Fibroblast of mammary gland (primary cell): ENCODE measurements around the gene RBM26.

Experiments used
- DNase-seq: peaks from one replicate; pipeline ENCODE4 v3.0.0-alpha.2; 2010; ENCODE audit warnings: low read depth
- H3K4me3 ChIP-seq: 2 replicates; pipeline ENCODE4 v1.5.1; 2011; ENCODE audit warnings: low read depth, mild to moderate bottlenecking, low read length, moderate library complexity; ENCODE audit not compliant: control insufficient read depth
- CTCF ChIP-seq: conservative IDR thresholded peaks from 2 replicates; pipeline ENCODE4 v1.5.1; 2011; ENCODE audit warnings: low read depth, low read length, inconsistent platforms; ENCODE audit not compliant: control insufficient read depth, insufficient read depth

The RBM26 gene

GRCh38 chr13:79402679-79403078 is 3.4 kb downstream of the RBM26 start:
- TF ChIP-seq CTCF: no peak
- no peak overlapping the region for H3K4me3 ChIP-seq
- DNase-seq: no peak

- no peak for TF ChIP-seq CTCF
- H3K4me3 ChIP-seq: no peak overlapping the region
- DNase-seq: peak; percentile 21
These were observed 3.9 kb downstream of the RBM26 start for GRCh38 chr13:79402074-79402635.

DNA sequence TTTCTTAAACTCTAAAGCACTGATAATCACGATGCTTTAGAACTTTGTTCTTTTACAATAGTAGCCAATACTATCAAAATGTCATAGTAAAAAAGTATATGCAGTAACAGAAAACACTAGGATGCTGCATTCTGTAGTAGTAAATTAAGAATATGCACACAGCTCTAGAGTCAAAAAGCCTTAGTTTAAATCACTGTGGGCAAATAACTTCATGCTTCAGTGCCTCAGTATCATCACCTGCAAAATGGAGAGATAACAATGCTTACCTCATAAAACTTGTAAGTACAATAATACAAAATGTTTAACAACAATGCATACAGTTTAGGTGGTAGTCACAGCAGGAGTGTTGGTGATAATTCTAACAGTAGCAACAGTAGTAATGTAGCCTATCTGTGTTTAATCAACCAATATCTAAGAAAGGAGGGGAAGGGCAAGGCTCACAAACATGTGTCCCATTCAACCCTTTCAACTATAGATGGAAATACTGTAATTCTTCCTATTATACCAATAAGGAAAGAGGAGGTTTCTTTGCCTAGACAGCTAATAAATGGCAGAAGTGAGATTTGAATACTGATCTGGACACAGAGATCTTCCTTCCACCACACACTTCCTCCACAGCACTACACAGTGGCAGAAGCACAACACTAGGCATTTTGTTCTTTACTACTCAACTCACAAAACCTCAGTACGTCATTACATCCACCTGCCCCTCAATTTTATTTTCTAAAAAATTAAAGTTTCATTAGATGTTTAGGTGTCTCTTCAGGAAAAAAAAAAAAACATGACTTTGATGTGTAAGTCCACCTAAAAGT is 4.6 kb downstream of the RBM26 start:
- no peak for TF ChIP-seq CTCF
- no peak for DNase-seq

GRCh38 chr13:79398915-79399314 is 7.1 kb downstream of the RBM26 start:
- DNase-seq: peak; percentile 54
- no peak for TF ChIP-seq CTCF
- H3K4me3 ChIP-seq: no peak overlapping the region

More for the DNA sequence above, 4.6 kb downstream of the RBM26 start:
- H3K4me3 ChIP-seq: no peak overlapping the region

DNA sequence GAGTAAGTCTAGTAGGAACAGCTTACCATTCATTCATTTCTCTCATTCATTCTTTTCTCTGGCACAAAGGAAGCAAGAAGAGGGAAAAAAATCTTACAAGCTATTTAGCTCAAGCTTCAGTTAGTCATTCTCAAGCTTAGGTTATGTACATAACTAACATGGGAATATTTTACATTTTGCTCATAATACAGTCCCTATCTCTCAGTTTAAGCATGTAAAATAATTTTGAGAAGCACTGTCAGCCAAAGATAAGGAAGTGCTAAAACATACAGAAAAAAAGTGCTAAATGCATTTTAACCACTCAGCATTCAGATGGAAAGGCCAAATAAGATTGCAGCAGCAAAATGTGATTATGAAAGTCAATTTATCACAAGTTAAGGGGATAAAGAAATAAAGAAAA is 7.9 kb downstream of the RBM26 start:
- DNase-seq: no peak
- no peak overlapping the region for H3K4me3 ChIP-seq
- no peak for TF ChIP-seq CTCF

GRCh38 chr13:79395881-79396280 is 10.2 kb downstream of the RBM26 start:
- no peak for DNase-seq

More at GRCh38 chr13:79395881-79396280, 10.2 kb downstream of the RBM26 start:
- H3K4me3 ChIP-seq: no peak overlapping the region
- TF ChIP-seq CTCF: no peak
